Astrocyte of the cerebellum (primary cell): ENCODE measurements around the gene OSTF1.

Experiments used
- DNase-seq: peaks from one replicate; pipeline ENCODE4 v3.0.0-alpha.2; 2011; ENCODE audit warnings: low read depth
- H3K4me3 ChIP-seq: 2 replicates; pipeline ENCODE4 v1.5.1; 2011; ENCODE audit warnings: mild to moderate bottlenecking, low read depth, low read length, moderate library complexity
- CTCF ChIP-seq: IDR thresholded peaks from 2 replicates; pipeline ENCODE4 v1.5.1; 2012; ENCODE audit warnings: low read length, low read depth, moderate library complexity, mild to moderate bottlenecking; ENCODE audit errors: missing control alignments
- in situ Hi-C: cut with HindIII; loops from 2 replicates; pipeline ENCODE4 v1.10.0; 2017; ENCODE audit warnings: low sequenced_read_pairs

The OSTF1 gene

GRCh38 chr9:75161116-75161857, 73.0 kb downstream of the OSTF1 start:
- no peak overlapping the region for H3K4me3 ChIP-seq
- no peak for DNase-seq
- no peak for TF ChIP-seq CTCF
- in situ Hi-C loops, result no loop called here

GRCh38 chr9:75163764-75164163, 75.5 kb downstream of the OSTF1 start:
- no peak for TF ChIP-seq CTCF
- no peak for DNase-seq
- in situ Hi-C loops, result no loop called here
- no peak overlapping the region for H3K4me3 ChIP-seq

GRCh38 chr9:75164573-75164972, 76.3 kb downstream of the OSTF1 start:
- no peak overlapping the region for H3K4me3 ChIP-seq
- no peak for DNase-seq
- in situ Hi-C loops, result no loop called here
- no peak for TF ChIP-seq CTCF

- TF ChIP-seq CTCF, result no peak
- no peak overlapping the region for H3K4me3 ChIP-seq
- in situ Hi-C loops, result no loop called here
- no peak for DNase-seq
These were observed 79.0 kb downstream of the OSTF1 start for GRCh38 chr9:75167281-75167680.

GRCh38 chr9:75168270-75169178, 80.2 kb downstream of the OSTF1 start:
- no peak overlapping the region for H3K4me3 ChIP-seq
- DNase-seq, result no peak
- in situ Hi-C loops, result no loop called here
- TF ChIP-seq CTCF, result no peak

- in situ Hi-C loops, result no loop called here
- DNase-seq, result no peak
- TF ChIP-seq CTCF, result no peak
- no peak overlapping the region for H3K4me3 ChIP-seq
These were observed 81.3 kb downstream of the OSTF1 start for GRCh38 chr9:75169623-75170022.
